Stimulated activated naive CD8-positive, alpha-beta T cell treated with anti-CD3 and anti-CD28 coated beads, Interleukin-15, Interleukin-2, amounts not matched to agents 100 U/mL and 50 U/mL, for 24 hours (primary cell): ENCODE data around the gene WNT7B.

Experiments
- ATAC-seq: fragments of 150-1000 bp; cut with Tn5 transposase; one replicate; pipeline ENCODE4 v1.10.0; 2021
- DNase-seq: peaks from one replicate; pipeline ENCODE4 v3.0.0; 2021

Gene WNT7B

DNA sequence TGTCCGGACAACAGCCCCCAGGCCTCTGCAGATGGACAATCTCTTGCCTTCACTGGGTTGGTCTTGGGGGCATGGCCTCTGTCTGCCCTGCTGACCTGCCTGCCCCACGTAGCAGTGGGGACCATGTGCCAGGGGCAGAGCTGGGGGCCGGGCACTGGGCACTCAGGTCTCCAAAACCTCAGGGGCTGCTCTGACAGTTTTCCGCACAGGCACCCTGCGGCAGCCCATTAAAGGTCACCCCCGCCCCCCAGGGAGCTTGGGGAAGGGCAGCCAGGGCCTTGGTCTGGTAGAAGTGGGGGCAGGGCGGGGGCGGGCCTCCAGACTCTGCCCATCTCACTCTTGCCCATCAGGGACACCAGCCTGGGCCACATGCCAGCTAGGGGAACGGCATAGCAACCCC lies 49.9 kb downstream of the WNT7B start:
- no peak for DNase-seq
- ATAC-seq = no peak

DNA sequence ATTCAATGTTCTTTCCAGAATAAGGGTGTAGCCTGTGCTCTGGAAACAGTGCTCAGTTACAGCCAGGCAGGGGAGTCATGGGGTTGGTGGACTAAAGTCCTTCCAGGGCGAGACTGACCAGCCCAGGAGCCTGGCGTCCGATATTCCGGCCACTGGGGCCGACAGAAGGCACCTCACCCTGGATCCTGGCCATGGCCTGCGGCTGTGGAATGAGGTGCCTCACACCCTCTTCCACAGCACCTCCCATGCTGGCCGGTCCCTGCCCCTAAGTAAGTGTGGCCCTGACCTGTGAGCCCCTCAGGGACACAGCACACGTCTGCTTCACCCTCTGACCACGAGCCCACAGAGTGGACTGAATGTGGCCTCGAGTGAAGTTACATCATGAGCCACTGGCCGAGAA lies 50.5 kb downstream of the WNT7B start:
- no peak for DNase-seq

DNA sequence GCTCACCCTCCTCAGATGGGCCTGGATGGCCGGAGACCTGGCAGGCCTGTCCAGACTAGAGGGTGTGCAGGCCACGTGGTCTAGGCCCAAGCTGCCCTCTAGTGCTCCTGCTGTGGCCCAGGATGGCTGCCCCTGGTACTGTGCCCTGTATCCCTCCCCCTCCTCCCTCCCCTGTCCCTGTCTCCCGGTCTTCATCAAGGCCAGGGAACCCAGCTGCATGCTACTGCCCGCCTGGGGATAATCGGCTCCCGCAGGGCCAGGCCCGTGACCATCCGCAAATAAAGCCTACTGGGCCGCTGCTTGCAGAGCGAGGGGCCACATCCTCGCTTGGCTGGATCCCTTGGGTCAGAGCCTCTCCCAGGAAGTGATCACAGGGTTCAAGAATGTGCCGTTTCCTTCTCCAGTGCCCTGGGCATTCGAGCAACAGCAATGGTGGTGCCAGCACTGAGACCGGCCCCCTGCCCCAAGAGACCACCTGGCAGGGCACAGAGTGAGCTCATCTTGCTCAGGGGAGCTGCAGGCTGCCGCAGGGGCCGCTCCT lies 51.1 kb downstream of the WNT7B start:
- no peak for ATAC-seq

More for the DNA sequence above, 50.5 kb downstream of the WNT7B start:
- no peak for ATAC-seq

DNA sequence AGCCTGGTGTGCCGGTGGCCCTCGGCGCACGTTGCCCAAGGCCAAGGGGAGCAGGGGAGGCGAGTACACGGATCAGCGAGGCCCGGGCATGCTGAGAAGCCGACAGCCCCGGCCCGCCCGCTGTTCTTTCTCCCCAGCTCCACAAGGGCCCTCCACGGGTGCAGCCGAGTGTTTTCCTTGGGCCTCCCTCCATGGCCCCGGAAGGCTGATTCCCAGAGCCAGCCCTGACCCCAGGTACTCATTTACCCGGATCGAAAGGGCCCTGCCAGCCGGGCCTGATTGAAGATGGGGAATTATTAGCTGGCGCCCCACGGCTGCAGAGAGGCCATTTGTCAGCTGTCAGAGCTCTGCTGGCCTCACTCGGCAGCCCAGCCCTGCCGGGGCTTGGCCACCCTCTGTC lies 53.1 kb downstream of the WNT7B start:
- ATAC-seq (no peak), DNase-seq (no peak)

More for the DNA sequence above, 51.1 kb downstream of the WNT7B start:
- DNase-seq = no peak

DNA sequence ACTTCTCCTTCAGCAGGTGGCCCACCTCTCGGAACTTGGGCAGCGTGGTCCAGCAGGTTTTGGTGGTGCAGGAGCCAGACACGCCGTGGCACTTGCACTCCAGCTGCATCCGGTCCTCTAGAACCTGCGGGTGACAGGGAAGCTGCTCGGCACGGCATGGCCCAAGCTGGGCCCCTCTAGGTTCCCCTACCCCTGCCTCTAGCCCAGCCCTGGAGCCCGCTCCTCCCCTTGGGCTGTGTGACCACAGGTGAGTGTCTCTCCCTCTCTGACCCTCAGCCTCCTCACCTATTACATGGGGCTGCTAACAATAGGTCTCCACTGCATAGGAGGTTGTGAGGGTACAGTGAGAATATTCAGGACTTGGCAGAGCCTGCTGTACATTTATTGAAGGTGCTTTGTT lies 53.8 kb downstream of the WNT7B start:
- ATAC-seq (no peak), DNase-seq (no peak)

DNA sequence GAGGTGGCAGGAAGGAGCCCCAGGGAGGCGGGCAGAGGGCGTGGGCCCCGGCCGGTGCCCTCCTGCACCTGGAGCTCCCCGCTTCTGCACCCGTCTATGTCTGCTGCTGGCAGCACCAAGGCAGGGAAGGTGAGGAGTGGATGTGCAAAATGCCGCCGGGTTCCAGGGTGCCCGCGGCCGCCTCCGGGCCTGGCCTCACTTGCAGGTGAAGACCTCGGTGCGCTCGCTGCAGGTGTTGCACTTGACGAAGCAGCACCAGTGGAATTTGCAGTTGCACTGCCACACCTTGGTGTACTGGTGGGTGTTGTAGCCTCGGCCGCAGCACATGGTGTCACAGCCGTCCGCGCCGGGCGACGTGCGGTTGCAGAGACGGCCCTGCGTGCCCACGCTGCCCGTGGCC lies 54.3 kb downstream of the WNT7B start:
- no peak for ATAC-seq
- DNase-seq = no peak

DNA sequence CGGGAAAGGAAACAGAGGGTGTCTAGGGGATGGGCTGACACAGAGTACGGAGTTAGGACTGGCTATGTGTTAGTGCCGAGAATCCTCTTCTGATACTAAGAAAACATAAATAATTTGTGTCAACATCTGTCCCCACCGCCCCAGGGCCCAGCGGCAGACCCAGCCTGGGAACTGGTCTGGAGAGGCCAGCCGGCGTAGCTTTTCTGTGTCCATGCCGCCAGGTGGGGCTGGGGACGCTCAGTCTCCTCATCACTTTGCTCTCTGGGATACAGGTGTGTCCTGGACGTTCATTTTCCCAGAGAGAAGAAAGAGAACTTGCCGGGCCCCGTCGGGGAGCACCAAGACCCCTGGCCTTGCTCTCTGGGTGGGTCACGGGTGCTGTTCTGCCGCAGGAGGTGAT lies 54.7 kb downstream of the WNT7B start:
- no peak for ATAC-seq
- DNase-seq = no peak

DNA sequence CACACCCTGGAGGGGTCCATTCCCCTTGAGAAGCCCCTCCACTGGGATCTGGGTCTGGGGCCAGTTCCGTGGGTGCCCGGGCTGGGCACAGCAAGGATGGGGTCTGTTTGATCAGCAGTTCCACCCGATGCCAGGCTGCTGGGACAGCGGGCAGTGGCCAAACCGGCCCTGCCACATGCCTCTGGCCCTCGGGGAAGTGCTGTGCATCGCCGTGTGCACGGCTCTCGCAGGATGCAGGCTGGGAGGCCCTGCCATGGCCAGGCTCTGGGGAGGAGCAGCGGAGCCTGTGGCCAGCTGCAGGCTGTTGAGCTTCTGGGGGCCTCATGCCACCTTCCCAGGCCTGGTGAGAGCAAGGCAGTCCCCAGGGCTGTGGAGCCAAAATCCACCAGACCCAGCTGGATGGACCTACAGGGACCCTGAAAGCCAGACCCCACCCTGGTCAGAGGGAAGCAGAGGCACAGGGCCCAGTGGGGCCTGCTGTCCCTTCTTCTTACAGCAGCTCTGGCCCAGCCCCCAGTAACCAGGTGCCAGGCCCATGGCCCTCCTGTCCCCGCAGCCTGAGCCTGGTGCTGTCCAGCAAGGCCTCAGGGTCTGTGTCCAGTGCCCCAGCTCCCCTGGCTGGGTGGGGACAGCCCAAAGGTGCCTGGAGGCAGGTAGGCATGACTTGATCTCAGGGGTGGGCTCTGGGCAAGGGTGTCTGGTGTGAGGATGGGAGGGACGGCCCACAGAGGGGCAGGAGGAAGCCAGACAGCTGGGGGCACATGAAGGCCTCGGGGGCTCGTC lies 57.3 kb downstream of the WNT7B start:
- ATAC-seq = no peak
- DNase-seq = no peak

DNA sequence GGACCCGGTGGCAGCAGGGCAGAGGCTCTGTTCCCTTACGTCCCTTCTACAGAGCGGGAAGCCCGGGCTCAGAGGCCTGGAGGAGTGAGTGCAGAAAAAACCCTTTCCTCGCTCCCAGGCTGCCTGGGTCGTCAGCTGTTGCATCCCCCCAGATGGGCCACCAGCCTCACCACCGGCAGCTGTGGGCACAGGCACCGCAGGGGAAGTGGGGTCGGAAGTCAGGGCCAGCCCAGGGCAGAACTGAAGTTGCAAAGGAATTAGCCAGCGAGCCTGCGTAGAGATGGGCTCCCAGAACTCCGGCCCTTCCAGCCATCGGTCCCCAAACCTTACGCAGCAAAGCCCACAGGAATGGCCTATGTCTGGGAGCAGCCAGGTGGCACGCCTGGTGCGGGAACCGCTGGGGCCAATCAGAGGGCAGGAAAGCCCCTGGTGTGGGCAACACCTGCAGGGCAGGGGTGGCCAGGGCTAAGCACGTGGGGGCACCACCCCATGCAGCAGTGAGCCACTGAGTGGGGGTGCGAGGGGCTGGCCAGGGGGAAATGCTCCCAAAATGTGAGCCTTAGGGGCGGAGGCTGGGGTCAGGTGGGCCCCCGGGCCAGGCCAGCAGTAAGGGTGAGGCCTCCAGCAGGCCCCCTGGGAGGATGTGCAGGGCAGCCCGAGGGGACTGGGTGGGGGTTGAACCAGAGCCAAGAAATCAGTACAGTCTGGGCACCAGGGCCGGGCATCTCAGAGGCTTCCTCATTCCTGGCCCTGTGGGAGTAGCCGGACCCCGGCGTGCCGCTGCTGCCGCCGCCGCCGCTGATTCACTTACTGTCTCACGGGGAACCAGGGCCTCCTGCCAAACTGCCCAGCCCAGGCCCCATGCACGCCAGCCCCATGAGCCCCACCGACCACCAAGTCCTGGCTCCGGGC lies 58.2 kb downstream of the WNT7B start:
- no peak for ATAC-seq
- DNase-seq = no peak

DNA sequence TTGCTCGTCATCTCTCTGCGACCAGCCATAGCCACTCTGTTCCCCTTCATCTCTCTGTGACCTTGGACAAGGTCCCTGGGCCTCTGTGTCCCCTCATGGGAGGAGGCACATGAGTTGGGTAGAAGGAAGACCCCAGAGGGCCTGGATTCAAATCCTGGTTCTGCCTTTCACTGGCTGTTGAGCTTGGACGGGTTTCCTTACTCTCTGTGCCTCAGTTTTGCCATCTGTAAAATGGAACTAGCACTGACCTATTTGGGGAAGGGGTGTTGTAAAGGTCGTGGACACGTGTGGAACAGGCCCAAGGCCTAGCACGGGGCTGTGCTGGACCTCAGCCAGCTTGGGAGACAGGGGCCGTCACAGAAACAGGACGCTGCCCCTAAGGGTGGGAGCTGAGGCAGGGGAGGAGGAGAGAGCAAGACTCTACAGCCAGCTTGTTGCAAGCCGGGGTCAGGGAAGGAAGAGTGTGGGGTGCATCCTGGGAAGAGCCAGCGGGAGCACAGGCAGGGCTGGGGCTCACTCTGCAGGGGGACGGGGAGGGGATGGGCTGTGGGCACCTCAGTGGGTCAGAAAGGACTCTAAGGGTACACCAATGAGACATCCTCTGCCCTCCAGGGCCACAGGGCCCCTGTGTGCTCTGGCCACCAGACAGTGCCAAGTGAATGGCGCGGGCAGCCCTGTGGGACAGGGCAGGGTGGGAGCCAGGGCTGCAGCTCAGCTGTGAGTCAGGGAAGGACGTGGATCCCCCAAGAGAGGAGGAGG lies 59.1 kb downstream of the WNT7B start:
- ATAC-seq = no peak
- no peak for DNase-seq

DNA sequence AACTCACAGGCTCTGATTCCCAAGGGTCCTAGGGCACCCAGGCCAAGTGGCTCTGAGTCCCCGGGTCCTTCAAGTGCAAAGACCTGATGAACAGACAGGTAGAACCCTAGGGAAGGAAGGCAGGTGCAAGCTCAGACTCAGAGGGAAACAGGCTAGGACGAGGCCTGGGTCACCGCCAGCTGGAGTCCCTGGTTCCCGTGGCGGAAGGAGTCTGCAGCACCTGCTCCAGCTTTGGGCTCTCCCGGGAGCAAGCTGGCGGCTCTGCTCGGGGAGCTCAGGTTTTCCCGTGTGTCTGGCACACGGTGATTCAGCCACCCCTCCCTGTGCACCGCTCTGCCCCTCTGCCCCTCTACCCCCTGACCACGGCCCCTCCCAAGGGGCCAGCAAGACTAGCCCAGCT lies 59.8 kb downstream of the WNT7B start:
- ATAC-seq (no peak), DNase-seq (no peak)

DNA sequence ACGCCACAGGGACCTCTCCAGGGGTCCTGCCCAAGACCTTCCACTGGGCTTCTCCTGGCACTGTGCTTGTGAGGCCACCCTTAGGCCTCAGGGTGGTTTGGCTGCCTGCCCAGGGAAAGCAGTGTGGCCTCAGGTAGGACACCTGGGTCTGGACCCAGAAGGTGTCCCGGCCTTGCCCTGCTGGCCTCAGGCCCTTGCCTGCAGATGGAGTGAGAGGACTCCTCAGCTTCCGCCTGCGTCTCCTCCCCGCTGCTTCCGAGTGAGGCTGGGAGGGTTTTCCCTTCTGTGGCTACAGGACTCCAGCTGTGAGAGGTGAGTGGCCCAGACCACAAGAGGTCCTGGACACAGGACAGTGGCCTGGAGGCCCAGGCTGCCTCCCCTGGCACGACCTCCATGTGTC lies 60.4 kb downstream of the WNT7B start:
- DNase-seq = no peak
- no peak for ATAC-seq

DNA sequence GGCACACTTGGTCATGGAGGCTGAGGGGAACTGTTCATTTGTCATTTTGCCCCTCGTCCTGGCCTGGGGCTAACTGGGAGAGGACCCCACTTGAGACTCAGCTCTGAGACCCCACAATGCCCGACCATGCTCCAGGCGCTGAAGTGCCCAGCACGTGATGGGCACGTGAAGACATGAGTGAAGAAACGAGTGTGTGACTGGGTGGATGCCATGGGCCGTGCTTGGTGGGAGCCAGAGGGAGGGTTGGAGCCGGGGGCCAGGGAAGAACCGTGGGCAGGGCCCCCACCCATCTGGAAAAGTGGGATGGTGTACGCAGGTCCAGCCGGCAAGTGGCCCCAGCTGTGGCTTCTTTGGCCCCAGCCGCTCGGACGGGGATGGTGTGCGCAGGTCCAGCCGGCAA lies 61.1 kb downstream of the WNT7B start:
- DNase-seq (no peak), ATAC-seq (no peak)

DNA sequence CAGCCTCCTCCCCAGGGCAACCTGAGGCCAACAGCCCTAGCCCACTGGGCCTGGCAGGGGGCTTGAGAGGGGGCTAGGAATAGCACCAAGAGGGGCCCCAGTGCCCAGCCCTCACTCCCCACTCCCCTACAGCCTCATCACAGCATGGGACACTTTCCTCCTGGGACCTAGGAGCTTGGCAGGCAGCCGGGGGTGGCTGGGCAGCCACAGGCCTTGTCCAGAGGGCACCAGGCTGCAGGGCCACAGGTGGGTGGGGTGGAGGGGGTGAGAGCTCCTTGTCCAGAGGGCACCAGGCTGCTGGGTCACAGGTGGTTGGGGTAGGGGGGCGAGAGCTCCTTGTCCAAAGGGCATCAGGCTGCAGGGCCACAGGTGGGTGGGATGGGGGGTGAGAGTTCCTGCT lies 61.8 kb downstream of the WNT7B start:
- DNase-seq (no peak), ATAC-seq (no peak)

DNA sequence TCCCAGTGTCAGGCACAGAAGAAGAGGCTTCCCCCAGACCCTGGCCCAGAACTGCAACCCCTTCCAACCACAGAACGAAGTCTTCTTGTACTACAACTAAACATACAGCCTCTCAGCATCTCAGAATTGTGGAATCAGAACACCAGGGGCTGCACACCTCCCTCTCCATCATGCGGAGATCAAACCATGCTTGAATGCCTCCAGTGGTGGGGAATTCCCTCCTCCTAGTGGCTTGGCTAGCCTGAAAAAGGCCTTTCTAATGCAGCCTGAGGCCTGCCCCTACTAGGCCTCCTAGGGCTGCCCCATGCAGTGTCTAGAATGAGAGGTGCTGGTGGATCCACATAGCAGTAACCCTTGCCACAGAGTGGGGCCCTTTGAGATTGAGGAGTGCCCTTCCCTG lies 62.7 kb downstream of the WNT7B start:
- ATAC-seq (no peak), DNase-seq (no peak)

DNA sequence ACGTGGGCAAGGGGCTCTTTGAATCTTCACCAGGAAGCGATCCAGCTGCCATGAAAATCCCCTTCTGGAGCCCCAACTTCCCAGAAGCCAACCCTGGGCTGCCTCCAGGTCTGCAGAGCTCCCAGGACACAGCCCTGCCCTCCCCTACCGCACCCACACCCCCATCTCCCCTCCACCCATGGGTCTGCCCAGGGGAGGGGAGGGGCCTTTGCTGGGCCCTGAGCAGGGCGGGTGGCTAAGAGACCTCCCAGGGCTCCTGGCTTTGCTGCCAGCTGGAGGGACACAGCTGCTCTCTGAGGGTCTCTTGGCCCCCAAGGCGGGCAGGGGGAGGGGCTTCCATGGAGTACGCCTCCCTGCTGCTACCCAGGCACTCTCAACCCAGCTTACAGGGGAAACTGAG lies 64.1 kb downstream of the WNT7B start:
- ATAC-seq (no peak), DNase-seq (no peak)

DNA sequence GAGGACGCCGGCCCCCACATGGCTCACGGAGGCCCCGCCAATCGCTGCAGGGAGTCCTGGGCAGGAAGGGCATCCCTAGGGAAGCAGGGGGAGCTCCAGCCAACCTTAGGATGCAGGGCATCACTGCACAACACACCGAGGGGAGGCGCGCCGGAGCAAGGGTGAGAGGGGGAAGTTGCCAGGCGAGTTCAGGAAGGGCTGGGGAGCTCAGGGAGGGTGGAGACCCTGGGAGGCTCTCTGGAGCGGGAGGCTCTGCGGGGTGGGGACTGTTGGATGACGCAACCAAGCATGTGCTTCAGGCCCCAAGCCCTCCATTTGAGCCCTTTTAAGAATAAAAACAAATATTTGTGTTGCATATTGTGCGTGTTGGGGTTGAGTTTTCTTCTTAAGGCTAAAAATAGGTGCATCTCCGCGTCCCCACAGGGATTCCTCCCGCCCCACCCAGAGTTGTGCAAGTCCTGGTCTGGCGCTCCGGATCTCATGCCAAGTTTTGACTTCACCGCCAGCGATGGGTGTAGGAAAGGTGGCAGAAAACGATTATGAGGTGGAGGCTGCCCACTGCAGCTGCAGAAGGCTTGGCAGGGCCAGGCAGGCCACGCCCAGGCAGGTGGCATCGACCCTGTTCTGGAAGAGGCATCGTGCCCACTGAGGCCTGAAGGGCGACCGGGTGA lies 65.2 kb downstream of the WNT7B start:
- no peak for ATAC-seq
- no peak for DNase-seq

DNA sequence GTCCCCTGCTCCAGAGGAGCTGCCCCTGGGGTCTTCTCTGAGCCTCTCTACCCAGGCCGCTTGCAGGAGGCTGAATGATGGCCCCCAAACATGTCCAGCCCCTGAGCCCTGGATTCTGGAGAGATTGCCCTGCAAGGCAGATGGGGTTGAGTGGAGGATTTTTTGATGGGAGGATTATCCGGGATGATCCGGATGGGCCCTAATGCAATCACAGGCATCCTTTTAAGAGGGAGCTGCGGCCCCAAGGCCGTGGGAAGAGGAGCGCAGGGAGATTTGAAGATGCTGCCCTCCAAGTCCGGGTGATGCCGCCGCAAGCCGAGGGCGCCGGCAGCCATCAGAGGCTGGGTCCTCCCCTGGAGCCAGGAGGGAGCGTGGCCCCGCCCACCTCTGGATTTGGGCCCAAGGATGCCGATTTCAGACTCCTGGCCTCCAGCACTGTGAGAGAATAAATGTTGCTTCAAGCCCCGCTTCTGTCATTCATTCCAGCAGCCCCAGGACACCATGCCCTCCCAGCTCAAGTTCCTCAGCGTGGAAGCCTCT lies 66.0 kb downstream of the WNT7B start:
- no peak for ATAC-seq
- no peak for DNase-seq

DNA sequence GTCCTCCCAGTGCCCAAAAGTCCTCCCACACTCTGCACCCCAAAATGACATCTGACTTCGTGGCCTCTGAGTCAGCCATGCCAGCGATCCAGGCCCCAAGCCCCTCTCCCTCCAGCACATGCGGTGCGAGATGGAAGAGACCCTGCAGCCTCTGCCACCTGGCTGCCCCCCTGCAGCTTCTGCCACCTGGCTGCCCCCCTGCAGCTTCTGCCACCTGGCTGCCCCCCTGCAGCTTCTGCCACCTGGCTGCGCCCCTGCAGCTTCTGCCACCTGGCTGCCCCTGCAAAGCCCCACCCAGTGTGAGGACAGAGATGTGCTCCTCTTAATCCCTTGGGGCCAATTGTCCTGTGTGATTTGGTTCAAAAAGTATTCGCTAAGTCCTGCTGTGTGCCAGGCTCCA lies 68.0 kb downstream of the WNT7B start:
- ATAC-seq (no peak), DNase-seq (no peak)

DNA sequence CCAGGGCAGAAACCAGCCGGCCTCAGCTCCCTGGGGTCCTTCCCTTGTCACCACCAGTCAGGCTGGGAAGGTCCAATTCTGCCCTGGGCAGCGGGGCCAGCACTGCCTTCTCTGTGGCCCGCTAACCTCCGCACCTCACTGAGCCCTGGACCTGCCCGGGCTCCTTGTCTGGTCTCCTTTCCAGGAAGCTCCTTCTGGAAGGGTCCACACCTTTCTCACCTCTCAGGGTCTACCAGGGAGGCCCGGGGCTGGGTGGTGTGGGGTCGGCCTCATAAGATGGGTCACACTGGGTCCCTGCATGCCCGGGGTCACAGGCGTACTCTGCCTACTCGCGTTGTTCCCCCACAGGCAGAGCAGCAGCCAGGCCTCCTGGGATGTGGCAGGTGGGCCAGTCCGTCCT lies 69.0 kb downstream of the WNT7B start:
- ATAC-seq (no peak), DNase-seq (no peak)

DNA sequence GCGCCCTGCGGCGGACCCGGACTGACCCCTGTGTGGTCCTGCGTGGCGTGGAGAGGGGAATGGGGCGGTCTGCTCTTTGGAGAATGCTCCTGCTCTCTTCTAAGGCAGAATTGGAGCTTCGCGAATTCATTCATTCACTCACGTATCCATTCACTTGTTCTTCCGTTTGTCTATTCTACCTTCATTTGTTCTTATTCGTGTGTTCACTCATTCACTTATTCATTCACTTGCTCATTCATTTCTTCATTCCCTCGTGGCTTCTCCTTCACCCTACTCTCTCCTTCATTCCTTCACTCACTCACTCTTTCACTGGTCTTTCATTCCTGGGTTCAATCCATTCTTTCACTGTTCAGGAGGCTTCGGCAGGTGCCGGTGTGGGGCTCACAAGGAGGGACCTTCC lies 69.6 kb downstream of the WNT7B start:
- DNase-seq = no peak
- ATAC-seq = no peak

DNA sequence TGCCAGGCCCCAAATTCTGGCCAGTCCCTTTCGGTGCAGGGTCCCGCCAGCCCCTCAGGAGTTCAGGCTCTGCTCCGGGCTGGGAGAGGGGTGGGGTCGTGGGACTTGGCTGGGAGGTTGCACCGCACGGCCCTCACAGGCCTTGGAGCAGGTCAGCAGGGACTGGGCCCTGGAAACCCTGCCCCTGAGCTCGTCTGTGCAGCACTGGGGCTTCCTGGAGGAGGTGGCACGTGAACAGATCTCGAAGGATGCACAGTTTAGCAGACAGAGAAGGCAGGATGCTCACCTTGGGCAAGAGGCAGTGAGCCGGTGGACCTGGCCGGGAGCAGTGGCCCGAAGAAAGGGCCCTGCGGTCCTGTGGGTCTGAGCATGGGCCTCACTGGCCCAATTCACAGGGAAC lies 70.0 kb downstream of the WNT7B start:
- ATAC-seq (no peak), DNase-seq (no peak)
